Measurements from ENCODE around the gene TMEM243. TPM values are rescaled to one million over a fixed set of nuclear protein-coding genes. Genes with fewer than 3 reads are reported as not detected.

Gene TMEM243
- total and polyA plus RNA-seq, 2 of the 13 experiments (the other 11 are each of a cell fraction or from before 2014, with no cell fraction given) = 25.1 to 31.2 TPM

DNA sequence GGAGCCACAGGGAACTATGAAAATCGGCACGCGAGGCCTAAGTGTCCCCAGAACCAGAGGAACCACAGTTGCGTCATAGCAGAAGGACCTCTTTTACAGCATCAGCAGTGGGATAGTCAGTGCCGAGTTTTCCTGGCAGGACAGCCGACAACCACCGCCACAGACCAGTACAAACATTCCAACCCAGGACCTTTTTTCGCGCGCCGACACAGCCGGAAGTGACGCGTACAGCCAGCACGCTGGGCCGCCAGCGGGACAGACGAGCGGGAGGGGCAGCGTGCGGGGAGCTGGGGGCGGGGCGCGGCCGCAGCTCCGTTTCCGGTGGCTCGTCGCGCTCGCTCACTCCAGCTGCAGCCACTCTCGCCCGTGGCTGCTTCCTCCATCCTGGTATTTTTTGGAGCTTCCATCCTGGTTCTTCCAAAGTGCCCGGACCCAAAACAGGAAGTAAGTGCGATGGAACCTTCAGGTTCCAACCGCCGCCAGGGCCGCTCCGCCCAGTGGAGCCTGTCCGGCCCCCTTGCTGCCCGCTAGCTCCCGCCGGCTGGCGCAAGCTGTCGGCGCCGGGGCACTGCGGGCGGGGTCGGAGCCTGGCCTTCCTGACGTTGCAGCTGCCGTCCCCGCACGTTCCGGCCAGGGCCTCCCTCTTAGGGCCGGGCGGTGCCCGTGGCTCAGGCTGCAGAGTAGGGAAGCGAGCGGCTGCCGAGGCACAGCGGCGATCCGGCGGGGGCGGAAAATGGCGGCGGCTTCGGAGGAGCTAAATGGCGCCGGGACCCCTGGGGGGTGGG, 67.2 kb downstream of the TMEM243 start, which contains the start of gene DMTF1 (continued):
- TF ChIP-seq, protein P1, sequence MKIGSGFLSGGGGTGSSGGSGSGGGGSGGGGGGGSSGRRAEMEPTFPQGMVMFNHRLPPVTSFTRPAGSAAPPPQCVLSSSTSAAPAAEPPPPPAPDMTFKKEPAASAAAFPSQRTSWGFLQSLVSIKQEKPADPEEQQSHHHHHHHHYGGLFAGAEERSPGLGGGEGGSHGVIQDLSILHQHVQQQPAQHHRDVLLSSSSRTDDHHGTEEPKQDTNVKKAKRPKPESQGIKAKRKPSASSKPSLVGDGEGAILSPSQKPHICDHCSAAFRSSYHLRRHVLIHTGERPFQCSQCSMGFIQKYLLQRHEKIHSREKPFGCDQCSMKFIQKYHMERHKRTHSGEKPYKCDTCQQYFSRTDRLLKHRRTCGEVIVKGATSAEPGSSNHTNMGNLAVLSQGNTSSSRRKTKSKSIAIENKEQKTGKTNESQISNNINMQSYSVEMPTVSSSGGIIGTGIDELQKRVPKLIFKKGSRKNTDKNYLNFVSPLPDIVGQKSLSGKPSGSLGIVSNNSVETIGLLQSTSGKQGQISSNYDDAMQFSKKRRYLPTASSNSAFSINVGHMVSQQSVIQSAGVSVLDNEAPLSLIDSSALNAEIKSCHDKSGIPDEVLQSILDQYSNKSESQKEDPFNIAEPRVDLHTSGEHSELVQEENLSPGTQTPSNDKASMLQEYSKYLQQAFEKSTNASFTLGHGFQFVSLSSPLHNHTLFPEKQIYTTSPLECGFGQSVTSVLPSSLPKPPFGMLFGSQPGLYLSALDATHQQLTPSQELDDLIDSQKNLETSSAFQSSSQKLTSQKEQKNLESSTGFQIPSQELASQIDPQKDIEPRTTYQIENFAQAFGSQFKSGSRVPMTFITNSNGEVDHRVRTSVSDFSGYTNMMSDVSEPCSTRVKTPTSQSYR (CRISPR knock-in tag; IDR thresholded peaks at IDR 0.05; ENCODE audit: borderline replicate concordance) = peak; percentile 67; the same call in 1 of the 2 replicates
- TF ChIP-seq ZNF430 (CRISPR knock-in tag; IDR thresholded peaks at IDR 0.05) (peak; percentile 86), CHD4 (IDR thresholded peaks at IDR 0.05; ENCODE audit: borderline replicate concordance, low read length) (no peak), TAF15 (IDR thresholded peaks at IDR 0.05; ENCODE audit: low read depth, low read length, poor library complexity, severe bottlenecking) (no peak), ZIK1 (CRISPR knock-in tag; IDR thresholded peaks at IDR 0.05; ENCODE audit: borderline replicate concordance, low read depth) (peak; percentile 88), NR2C2 (CRISPR knock-in tag; IDR thresholded peaks at IDR 0.05; ENCODE audit: borderline replicate concordance) (peak; percentile 66), ZKSCAN5 (CRISPR knock-in tag; IDR thresholded peaks at IDR 0.05) (no peak), SUZ12 (IDR thresholded peaks at IDR 0.05; ENCODE audit: low read depth, low read length) (no peak), TCF12 (IDR thresholded peaks at IDR 0.05) (no peak), TCF12 (CRISPR knock-in tag; IDR thresholded peaks at IDR 0.05) (peak; percentile 72), TCF7 (IDR thresholded peaks at IDR 0.05; ENCODE audit: low read depth) (peak; percentile 8; the same call in 1 of the 2 replicates), CBFB (CRISPR knock-in tag; IDR thresholded peaks at IDR 0.05) (no peak; the same call in 1 of the 2 replicates), HMGA1 (CRISPR knock-in tag; conservative IDR thresholded peaks at IDR 0.05) (no peak), HHEX (CRISPR knock-in tag; IDR thresholded peaks at IDR 0.05) (no peak), ZNF672 (CRISPR knock-in tag; IDR thresholded peaks at IDR 0.05) (no peak)
- TF ChIP-seq, protein P2, sequence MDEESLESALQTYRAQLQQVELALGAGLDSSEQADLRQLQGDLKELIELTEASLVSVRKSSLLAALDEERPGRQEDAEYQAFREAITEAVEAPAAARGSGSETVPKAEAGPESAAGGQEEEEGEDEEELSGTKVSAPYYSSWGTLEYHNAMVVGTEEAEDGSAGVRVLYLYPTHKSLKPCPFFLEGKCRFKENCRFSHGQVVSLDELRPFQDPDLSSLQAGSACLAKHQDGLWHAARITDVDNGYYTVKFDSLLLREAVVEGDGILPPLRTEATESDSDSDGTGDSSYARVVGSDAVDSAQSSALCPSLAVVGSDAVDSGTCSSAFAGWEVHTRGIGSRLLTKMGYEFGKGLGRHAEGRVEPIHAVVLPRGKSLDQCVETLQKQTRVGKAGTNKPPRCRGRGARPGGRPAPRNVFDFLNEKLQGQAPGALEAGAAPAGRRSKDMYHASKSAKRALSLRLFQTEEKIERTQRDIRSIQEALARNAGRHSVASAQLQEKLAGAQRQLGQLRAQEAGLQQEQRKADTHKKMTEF (CRISPR knock-in tag; IDR thresholded peaks at IDR 0.05) = peak; percentile 96
- TF ChIP-seq, protein P3, sequence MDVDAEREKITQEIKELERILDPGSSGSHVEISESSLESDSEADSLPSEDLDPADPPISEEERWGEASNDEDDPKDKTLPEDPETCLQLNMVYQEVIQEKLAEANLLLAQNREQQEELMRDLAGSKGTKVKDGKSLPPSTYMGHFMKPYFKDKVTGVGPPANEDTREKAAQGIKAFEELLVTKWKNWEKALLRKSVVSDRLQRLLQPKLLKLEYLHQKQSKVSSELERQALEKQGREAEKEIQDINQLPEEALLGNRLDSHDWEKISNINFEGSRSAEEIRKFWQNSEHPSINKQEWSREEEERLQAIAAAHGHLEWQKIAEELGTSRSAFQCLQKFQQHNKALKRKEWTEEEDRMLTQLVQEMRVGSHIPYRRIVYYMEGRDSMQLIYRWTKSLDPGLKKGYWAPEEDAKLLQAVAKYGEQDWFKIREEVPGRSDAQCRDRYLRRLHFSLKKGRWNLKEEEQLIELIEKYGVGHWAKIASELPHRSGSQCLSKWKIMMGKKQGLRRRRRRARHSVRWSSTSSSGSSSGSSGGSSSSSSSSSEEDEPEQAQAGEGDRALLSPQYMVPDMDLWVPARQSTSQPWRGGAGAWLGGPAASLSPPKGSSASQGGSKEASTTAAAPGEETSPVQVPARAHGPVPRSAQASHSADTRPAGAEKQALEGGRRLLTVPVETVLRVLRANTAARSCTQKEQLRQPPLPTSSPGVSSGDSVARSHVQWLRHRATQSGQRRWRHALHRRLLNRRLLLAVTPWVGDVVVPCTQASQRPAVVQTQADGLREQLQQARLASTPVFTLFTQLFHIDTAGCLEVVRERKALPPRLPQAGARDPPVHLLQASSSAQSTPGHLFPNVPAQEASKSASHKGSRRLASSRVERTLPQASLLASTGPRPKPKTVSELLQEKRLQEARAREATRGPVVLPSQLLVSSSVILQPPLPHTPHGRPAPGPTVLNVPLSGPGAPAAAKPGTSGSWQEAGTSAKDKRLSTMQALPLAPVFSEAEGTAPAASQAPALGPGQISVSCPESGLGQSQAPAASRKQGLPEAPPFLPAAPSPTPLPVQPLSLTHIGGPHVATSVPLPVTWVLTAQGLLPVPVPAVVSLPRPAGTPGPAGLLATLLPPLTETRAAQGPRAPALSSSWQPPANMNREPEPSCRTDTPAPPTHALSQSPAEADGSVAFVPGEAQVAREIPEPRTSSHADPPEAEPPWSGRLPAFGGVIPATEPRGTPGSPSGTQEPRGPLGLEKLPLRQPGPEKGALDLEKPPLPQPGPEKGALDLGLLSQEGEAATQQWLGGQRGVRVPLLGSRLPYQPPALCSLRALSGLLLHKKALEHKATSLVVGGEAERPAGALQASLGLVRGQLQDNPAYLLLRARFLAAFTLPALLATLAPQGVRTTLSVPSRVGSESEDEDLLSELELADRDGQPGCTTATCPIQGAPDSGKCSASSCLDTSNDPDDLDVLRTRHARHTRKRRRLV (CRISPR knock-in tag; IDR thresholded peaks at IDR 0.05) = no peak
- TF ChIP-seq, protein P4, sequence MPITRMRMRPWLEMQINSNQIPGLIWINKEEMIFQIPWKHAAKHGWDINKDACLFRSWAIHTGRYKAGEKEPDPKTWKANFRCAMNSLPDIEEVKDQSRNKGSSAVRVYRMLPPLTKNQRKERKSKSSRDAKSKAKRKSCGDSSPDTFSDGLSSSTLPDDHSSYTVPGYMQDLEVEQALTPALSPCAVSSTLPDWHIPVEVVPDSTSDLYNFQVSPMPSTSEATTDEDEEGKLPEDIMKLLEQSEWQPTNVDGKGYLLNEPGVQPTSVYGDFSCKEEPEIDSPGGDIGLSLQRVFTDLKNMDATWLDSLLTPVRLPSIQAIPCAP (CRISPR knock-in tag; IDR thresholded peaks at IDR 0.05; ENCODE audit: low read depth) = 0 out of 2 replicates have a peak, but pooled peaks have one; percentile 70
- TF ChIP-seq, protein P5, sequence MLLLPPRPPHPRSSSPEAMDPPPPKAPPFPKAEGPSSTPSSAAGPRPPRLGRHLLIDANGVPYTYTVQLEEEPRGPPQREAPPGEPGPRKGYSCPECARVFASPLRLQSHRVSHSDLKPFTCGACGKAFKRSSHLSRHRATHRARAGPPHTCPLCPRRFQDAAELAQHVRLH (CRISPR knock-in tag; IDR thresholded peaks at IDR 0.05; ENCODE audit: borderline replicate concordance, low read depth) = peak; percentile 80; the same call in 1 of the 2 replicates
